Measurements from ENCODE around the gene NFIC.

DNA sequence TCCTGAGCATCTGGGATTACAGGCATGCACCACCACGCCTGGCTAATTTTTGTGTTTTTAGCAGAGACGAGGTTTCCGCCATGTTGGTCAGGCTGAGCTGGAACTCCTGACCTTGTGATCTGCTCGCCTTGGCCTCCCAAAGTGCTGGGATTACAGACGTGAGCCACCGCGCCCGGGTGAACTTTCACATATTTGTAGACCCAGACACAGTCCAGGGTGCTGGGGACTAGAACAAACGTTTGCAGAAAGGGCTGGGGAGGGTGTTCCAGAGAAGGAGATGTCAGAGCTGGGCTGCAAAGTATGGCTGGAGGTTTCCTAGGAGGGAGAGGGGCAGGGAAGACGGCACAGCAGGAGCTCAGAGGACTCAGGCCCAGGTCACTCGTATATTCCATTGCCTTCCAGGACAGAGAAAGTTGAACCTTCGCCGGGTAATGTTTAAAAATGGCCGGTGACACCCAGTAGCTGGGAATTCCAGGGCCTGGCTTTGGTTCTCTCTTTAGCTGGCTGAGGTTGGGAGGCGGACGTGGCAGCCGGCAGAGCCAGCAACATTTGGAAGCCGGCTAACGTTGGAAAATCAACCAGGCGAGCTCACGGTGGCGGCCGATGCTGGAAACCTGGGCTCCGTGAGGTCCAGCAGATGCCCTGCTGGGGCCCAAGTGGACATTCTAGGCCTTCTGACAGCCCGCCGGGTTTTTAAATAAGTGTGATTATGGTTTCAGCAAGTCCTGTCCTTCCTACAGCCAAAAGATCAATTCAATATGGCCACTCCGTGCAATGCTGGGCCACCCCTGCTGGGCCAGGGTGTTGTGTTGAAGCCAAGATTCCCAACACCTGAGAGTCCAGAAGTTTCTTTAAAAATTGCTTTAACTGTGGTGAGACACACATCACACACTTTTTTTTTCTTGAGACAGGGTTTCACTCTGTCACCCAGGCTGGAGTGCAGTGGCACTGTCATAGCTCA is 41.5 kb downstream of the NFIC start:
- TF ChIP-seq GATA2 (IDR thresholded peaks at IDR 0.05; ENCODE audit: low read depth, low read length) (no peak), GATA3 (IDR thresholded peaks at IDR 0.05; ENCODE audit: low read depth, low read length) (no peak)

All from SH-SY5Y (cell line).